GM18858 (cell line): Measurements from ENCODE around the gene CPN2.

ENCODE experiments used
- ATAC-seq: cut with Tn5 transposase; IDR thresholded peaks from one replicate; pipeline ENCODE4 v1.9.1; 2021; ENCODE audit not compliant: unreplicated experiment

The CPN2 gene

DNA sequence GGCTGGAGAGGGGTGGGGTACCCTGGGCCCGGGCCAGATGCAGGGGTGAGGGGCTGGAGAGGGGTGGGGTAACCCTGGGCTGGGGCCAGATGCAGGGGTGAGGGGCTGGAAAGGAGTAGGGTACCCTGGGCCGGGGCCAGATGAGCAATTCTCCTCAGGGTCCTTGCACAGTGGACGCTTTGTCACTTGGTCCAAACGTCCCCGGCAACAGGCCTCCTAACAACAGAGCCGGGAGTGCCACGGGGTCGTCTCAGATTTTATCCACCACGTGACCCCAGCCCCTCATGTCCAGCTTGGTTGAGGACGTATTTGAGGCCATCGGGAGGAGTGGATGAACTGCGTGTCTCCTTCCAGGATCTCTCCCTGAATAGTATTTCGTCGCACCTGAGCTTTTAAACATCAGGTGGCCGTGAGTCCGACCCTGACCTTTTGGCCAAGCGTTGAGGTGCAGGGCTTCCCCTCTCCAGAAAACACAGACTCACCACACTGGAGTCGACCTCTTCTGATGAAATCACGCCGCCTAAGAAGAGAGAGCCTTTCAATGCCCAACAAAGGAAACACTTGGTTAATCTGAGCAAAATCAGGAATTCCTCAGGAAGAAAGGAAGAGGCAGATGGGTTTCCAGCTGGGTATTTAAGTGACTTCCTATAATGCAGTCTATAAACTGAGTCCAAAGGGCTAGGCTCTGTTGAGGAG, 31.2 kb upstream of the CPN2 start:
- ATAC-seq: no peak

- ATAC-seq: no peak
Observed at GRCh38 chr3:194381460-194381875, 30.3 kb upstream of the CPN2 start.

GRCh38 chr3:194380326-194380725, 29.2 kb upstream of the CPN2 start:
- ATAC-seq: no peak

DNA sequence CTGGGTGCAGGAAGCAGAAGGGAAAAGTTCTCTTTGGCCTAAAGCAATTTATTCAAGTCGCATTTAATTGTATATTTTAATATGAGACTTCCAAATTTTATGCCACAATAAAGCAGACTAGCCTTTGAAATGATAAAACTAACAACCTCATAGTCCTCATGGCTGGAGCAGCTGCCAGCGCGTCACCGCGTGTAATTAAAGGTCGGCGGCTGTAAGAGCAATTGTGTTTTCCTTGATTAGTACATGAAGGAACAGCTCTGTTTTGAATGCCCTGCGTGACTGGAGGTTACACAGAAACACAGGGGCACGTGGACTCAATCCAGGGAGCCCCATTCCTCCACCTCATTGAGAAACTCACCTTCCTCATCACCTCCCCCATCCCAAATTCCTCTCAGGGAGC, 28.5 kb upstream of the CPN2 start:
- no peak for ATAC-seq

- no peak for ATAC-seq
Observed at GRCh38 chr3:194379231-194379630, 28.1 kb upstream of the CPN2 start.

- no peak for ATAC-seq
Observed at GRCh38 chr3:194377708-194378107, 26.6 kb upstream of the CPN2 start.

- no peak for ATAC-seq
Observed at GRCh38 chr3:194376241-194376560, 25.1 kb upstream of the CPN2 start.

DNA sequence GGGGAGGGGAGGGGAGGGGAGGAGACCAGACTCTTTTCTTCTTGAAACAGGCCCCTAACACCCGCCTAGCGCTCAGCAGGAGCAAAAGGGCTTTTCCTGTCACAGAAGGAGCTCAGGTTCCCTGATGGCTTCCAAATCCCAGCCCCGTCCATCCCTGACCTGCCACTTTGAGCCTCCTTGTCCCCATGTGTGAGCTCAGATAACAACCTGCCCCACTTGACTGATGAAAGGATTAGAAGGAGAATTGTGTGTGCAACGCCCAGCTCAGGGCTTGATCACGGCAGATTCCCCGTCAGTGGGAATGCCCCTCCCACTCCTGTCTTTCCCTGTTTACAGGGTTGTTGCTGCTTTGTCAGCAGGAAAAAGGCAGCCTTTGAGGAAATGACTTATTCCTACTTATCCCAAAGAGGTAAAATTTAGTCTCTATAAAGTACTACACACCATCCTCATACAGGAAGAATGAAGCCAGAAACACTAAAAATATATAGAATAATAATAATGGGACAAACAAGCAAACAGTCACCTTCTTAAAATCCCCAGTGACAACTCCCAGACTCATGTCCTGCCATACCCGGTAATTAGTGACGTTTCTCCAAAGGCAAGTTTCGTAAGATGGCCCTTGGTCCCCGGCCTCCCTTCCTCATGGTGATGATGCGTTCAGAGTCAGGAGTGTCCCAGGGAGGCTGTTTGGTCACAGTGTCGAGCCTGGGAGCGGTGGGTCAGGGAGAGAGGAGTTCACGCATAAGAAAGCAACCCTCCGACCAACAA, 24.5 kb upstream of the CPN2 start:
- no peak for ATAC-seq

DNA sequence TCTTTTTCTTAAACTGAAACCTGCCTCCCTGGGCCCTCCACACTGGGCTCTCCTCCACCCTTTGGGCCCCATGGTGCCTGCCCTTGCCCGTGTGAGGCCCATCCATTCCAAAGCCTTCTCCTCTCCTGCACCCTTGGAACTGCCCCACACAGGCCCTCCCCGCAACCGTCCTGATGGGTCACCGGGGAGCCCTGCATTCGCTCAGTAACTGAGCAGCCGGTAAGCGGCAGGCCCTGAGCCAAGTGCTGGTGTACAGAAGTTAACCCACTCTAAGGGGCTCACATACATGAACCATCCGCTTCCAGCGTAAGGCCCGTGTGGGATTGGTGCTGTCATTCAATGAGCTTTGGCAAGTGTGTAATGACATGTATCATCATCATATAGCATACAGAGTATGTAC, 23.8 kb upstream of the CPN2 start:
- ATAC-seq: no peak

DNA sequence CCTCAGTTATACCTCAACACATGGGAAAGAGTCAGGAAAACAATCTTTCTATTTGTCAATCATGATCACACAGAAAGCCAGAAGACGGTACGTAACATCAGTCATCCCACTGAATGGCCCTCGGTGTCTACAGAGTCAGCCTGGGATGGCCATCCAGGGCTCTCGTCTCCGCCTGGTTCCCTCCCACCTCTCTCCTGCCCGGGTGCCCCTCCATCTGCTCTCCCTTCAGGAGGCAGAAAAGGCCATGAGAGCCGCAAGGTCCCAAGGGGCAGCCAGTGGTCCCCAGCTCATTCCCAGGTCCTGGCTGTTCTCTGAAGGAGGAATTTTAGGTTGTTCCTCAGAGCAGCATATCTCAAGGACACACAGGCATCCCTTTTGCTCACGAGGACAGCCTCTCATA, 22.8 kb upstream of the CPN2 start:
- ATAC-seq: no peak

- no peak for ATAC-seq
Observed at GRCh38 chr3:194373028-194373427, 21.9 kb upstream of the CPN2 start.

DNA sequence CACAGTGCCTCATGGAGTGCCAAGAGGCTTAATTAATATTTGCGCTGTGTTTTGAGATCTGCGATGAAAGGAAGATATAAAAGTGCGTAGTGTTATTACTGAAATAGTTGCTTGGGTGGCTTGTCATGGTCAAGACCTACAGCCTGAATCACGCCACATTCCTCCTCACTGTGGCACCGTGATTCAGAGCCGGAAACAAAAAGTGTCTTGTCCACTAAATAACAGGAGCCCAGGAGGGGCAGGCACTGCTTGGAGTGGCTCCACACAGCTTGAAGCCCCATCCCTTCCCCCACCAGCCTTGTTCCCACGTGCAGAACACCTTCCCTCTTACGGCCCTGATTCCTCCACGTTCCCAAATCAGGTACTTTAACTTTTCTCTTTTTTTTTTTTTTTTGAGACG, 19.6 kb upstream of the CPN2 start:
- no peak for ATAC-seq

DNA sequence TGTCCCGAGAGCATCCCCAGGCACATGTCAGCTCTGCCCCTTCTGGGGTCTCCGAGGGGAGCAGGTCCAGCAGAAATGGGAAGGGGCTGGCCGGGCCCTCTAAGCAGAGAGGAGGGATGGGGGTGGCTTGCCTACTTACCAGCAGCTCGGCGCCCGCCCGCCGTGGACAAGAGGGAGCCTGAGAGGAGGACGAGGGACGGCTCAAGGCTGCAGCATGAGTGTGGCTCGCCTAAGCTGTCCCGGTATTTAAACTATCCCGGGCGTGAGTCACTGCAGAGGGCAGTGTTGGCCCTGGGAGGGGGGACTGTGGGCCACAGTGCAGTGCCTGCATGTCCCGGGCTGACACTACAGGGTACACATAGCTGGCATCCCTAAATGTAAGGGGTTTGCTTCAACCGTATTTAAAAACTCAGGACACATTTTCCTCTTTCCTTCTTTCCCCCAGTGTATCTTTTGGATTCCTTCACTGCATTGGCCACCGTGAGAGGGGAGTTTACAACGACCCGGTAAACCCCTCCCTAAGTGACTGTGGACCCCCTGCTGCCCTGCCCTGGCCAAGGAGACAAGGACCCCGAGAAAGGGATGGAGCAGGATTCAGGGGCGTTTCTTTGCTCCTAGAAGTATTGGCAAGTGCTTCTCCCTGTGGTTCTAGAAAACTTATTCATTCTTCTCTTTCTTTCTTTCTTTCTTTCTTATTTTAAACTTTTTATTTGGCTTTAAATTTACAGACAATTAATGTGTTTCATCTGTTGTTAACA, 18.6 kb upstream of the CPN2 start, which contains the start of gene LRRC15:
LRRC15 (minus strand) TSS at position 222 of the 758 bp plus-strand sequence. CDS start 8,700 bp downstream, outside the sequence.
- no peak for ATAC-seq

- ATAC-seq: no peak
Observed at GRCh38 chr3:194368918-194369317, 17.8 kb upstream of the CPN2 start.

DNA sequence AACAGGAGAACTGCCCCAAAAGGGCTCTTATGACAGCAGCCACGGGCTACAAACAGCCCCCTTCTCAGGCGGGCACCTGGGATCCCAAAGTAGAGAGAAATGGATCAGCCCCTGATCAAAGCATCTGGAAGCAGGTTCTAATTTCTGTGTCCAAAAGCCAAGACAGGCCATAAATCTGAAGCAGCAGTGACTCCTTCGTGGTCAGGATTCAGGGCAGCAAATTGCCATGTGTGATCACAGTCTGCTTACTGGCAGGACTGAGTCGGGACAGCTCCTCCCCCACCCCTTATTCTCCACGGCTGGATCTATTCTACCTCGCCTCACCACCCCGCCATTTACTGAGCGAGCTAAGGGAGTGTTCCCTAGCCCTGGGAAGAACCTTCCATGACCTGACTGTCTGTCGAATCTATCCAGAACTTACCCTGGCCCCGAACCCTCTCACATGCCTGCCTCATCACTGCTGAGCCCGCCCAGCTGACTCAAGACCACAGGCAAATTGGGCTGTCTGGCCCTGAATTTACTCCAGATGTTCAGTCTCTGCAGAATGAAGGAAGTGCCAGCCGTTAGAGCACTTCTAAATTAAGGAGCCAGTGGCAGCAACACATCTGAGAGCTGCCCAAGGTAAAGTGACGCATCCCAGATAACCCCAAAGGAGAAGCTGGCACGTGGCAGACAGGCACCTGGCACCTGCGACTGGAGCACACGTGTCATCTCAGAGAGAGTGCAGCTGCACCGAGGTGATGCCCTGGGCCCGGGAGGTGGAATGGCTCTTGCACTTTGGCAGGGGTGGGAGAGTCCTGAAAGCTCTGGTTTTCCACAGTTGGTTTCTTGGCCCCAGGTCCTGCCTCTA, 17.1 kb upstream of the CPN2 start:
- ATAC-seq: no peak

- no peak for ATAC-seq
Observed at GRCh38 chr3:194365978-194366490, 14.9 kb upstream of the CPN2 start.

GRCh38 chr3:194365526-194365925, 14.4 kb upstream of the CPN2 start:
- ATAC-seq: no peak

DNA sequence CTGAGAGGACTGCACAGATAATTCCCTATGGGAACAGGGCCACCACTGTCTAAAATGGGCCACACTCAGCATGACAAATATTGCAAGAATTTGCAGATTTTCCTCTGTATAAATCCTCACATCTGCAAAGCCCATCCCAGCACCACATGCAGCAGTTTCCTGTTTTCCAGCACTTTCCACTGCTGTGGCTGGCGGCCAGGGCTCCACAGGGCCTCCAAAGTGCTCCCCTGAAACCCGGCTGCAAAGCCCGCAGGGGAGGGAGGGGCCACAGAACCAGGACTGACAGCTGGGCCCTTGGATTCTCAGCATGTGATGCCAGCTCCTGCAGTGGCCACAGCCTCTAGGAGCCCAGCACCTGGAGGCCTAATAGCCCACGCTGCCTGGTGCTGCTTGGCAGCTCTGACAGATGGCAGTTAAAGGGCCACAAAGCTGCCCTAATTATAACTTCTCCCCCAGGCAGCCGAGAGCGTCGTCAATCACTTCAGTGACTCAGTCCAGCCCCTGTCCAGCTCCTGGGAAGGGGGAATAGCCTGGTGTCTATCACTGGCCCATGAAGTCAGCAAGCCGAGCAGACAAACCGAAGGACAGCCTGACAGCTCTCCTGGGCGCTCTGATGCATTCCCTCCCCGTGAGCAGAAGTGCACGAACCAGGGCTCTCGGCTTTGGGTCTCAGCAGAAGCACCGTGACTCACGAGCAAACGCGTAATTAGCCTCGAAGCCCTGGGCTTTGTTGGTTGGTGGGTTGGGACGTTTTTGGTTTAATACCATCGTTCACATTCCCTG, 13.7 kb upstream of the CPN2 start:
- ATAC-seq: no peak

DNA sequence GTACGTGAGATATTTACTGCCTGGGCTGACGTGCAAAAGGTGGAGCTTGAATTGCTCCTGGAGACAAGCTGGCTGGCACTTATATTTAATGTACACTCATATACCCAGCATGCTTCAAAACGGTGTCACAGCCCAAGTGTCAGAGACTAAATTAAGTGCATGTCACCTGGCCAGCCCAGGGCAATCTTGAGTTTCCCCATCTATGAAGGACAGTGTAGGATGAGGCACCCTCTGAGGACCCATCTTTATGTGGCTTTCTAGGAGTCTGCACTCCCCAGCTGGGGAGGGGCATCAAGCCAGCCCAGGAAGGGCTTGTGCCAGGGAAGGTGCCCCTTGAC, 13.2 kb upstream of the CPN2 start:
- ATAC-seq: no peak

DNA sequence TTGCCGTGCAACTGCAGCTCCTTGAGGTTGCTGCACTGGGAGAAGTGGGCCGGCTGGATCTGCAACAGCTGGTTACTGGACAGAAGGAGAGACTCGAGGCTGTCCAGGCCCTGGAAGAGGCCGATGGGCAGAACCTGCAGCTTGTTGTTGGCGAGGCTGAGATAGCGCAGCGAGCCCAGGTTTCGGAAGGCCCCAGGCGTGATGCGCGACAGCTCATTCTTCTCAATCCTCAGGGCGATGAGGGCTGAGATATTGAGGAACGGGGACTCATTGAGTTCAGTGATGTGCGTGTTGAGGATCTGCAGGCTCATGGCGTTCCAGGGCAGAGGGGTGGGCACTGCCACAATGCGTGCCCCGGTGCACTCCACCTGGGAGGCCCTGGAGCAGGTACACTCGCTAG, 9.4 kb upstream of the CPN2 start:
- no peak for ATAC-seq
